ENCODE results near the gene DHRS11. TPM values are rescaled to one million over a fixed set of nuclear protein-coding genes. Genes with fewer than 3 reads are reported as not detected.

DHRS11 gene
- total RNA-seq, 1 donor from 2014 or later = 20.2 TPM

DNA sequence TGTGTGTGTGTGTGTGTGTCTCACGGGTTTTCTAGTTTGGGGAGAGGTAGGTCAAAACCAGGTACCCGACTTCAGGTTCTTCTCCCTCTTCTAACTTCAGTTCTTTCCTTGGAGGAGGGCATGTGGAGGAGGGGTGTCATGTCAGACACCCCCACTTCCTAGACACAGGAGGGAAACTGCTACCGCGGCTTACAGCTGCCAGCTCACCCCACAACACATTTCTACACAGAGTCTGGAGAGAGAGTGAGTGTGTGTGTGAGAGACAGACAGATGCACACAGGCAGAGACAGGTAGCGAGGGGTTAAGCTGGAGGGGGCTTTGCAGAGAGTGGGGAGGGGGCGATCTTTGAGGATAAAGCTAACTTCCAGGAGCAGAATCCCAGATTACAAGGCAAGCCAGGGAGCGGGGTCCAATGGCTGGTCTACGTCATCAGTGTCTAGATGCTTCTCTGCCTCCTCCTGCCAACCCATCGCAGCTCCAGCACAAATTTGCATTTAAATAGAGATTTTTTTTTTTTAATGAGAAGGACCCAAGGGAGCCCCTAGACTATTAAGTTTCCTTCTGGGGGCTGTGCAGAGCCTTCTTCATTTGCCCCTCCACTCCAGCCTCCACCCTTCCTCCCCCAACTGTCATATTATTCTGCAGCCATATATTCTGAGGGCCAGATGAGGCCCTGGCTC is 58.6 kb downstream of the DHRS11 start:
- no peak for DNase-seq (ENCODE audit: low spot score)

Other genes starting within 250 kb of the DHRS11 start
- gene TBC1D3H, start 203.4 kb upstream of the DHRS11 start, total RNA-seq (ENCODE audit: insufficient read depth, low replicate concordance) = 1.4 TPM
- 11.3 TPM for gene ZNHIT3, start 105.2 kb upstream of the DHRS11 start, total RNA-seq (ENCODE audit: insufficient read depth, low replicate concordance)
- gene MYO19, start 57.0 kb upstream of the DHRS11 start, total RNA-seq (ENCODE audit: insufficient read depth, low replicate concordance) = 37.1 TPM
- 8.2 TPM for gene PIGW, start 56.9 kb upstream of the DHRS11 start, total RNA-seq (ENCODE audit: insufficient read depth, low replicate concordance)
- gene GGNBP2, start 47.0 kb upstream of the DHRS11 start, total RNA-seq (ENCODE audit: insufficient read depth, low replicate concordance) = 86.9 TPM
- 12.0 TPM for gene MRM1, start 9.7 kb downstream of the DHRS11 start, total RNA-seq (ENCODE audit: insufficient read depth, low replicate concordance)